Stimulated activated CD4-positive, alpha-beta T cell treated with anti-CD3 and anti-CD28 coated beads, TNF-alpha, amount 100 ng/mL, for 4 hours (primary cell): ENCODE measurements around the gene COL25A1.

Experiments used
- DNase-seq, 3 experiments: peaks; one replicate each; pipeline ENCODE4 v3.0.0-alpha.2; 2020; ENCODE audit warnings: low read depth in 3 of 3

The COL25A1 gene

GRCh38 chr4:109214622-109215301 lies 87.7 kb downstream of the COL25A1 start:
- no peak for DNase-seq

- DNase-seq: no peak
These were observed 89.4 kb downstream of the COL25A1 start for GRCh38 chr4:109213056-109213455.

GRCh38 chr4:109211671-109212070 lies 90.8 kb downstream of the COL25A1 start:
- DNase-seq: no peak

- no peak for DNase-seq
These were observed 92.8 kb downstream of the COL25A1 start for GRCh38 chr4:109209647-109210046.

GRCh38 chr4:109207898-109208297 lies 94.6 kb downstream of the COL25A1 start:
- no peak for DNase-seq

GRCh38 chr4:109207061-109207460 lies 95.4 kb downstream of the COL25A1 start:
- DNase-seq: no peak

- no peak for DNase-seq
These were observed 95.8 kb downstream of the COL25A1 start for GRCh38 chr4:109206620-109207019.

GRCh38 chr4:109205186-109205585 lies 97.3 kb downstream of the COL25A1 start:
- no peak for DNase-seq

GRCh38 chr4:109199585-109199984 lies 102.9 kb downstream of the COL25A1 start:
- no peak for DNase-seq

- no peak for DNase-seq
These were observed 106.8 kb downstream of the COL25A1 start for GRCh38 chr4:109195646-109196045.

- DNase-seq: no peak
These were observed 111.2 kb downstream of the COL25A1 start for GRCh38 chr4:109191216-109191615.

- no peak for DNase-seq
These were observed 116.0 kb downstream of the COL25A1 start for GRCh38 chr4:109186458-109186945.

GRCh38 chr4:109185951-109186350 lies 116.5 kb downstream of the COL25A1 start:
- no peak for DNase-seq

GRCh38 chr4:109185548-109185947 lies 116.9 kb downstream of the COL25A1 start:
- DNase-seq: no peak

GRCh38 chr4:109184491-109184961 lies 117.9 kb downstream of the COL25A1 start:
- DNase-seq: no peak

GRCh38 chr4:109183931-109184490 lies 118.4 kb downstream of the COL25A1 start:
- no peak for DNase-seq

- DNase-seq: no peak
These were observed 119.8 kb downstream of the COL25A1 start for GRCh38 chr4:109182696-109183095.

GRCh38 chr4:109179061-109179460 lies 123.4 kb downstream of the COL25A1 start:
- DNase-seq: no peak

GRCh38 chr4:109177096-109177810 lies 125.2 kb downstream of the COL25A1 start:
- no peak for DNase-seq

GRCh38 chr4:109174224-109174953 lies 128.1 kb downstream of the COL25A1 start:
- DNase-seq: no peak

GRCh38 chr4:109172301-109172700 lies 130.2 kb downstream of the COL25A1 start:
- no peak for DNase-seq

GRCh38 chr4:109171070-109171469 lies 131.4 kb downstream of the COL25A1 start:
- no peak for DNase-seq
